NB4 (cell line): ENCODE results near the gene SESN2.

Source experiments
- CTCF ChIP-seq: IDR thresholded peaks from one replicate; pipeline ENCODE4 v1.5.1; 2012; ENCODE audit warnings: low read depth, low read length
- MAX ChIP-seq: IDR thresholded peaks from 2 replicates; pipeline ENCODE4 v1.6.1; 2011; ENCODE audit warnings: low read depth, low read length
- MYC ChIP-seq: IDR thresholded peaks from 2 replicates; pipeline ENCODE4 v1.6.1; 2011; ENCODE audit warnings: low read depth, low read length
- POLR2A ChIP-seq: IDR thresholded peaks from 2 replicates; pipeline ENCODE4 v1.6.1; 2011; ENCODE audit warnings: mild to moderate bottlenecking; ENCODE audit not compliant: insufficient read length; ENCODE audit errors: extremely low read depth

- TF ChIP-seq CTCF, result no peak
- TF ChIP-seq MYC, result no peak
- no peak for TF ChIP-seq POLR2A
- no peak for TF ChIP-seq MAX
Observed at GRCh38 chr1:28236656-28237322, 22.5 kb upstream of the SESN2 start.
